Activated T-helper 1 cell treated with anti-CD3 and anti-CD28 coated beads, Interleukin-2, amount 50 U/mL, for 16 hours (primary cell): ENCODE data around the gene SNX21.
"Not testable (repeated sequence)": the region's sequence is repeated elsewhere in the genome, so short reads cannot be mapped to it uniquely, and the experiment has no call there.

Experiments
- DNase-seq, 2 donors: peaks; one replicate each; pipeline ENCODE4 v3.0.0-alpha.2; 2020; ENCODE audit warnings: low read depth in 1 of 2, low spot score in 1 of 2

Gene SNX21

DNA sequence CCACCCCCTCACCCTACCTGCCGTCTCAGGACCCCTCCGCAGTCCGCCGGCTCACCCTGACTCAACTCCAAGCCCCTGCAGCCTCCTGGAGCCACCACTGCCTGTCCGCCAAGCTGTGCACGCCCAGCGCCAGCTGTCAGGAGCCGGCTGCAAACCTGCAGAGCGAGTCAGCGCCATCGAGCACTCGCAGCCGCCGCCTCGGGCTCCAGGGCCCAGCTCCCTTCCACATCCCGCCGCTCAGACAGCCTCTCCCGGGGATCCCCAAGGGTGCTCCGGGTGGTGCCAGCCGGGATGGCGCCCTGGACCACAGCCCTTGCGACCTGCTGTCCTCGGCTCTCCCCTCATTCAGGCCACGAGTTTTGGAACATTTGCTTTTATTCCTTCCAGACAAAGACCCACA is 10.7 kb upstream of the SNX21 start:
- no peak for DNase-seq

DNA sequence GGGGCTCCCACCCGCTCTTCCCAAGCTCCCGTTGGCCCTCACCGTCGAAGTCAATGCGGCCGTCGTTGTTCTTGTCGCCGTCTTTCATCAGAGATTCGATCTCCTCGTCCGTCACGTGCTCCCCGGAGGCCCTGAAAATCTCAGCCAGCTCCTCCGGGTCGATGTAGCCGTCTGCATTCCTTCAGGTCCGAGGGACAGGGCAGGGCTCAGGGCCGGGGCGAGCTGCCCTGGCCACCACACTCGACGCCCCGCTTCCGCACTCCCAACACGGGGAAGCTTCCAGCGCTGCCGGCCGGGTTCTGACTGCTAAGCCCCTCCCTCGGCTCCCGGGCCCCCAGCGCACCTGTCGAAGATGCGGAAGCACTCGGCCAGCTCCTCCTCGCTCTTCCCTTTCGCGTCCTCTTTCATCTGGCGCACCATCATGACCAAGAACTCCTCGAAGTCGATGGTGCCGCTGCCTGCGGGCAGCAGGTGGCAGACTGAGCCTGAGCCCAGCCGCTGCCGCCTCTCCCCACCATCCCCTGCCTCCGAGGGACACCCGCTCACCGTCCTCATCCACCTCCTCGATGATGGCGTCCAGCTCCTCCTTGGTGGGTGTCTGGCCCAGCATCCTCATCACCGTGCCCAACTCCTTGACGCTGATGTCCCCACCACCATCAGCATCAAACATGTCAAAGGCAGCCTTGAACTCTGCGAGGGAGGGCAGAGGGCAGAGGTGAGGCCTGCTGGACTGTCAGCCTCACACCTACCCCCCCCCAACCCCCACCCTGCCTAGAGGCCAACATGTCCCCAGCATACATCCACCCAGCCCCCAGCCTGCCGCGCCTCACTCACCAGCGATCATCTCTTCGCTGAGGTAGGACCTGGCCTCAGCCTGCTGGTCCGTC is 9.4 kb upstream of the SNX21 start:
- peak; percentile 9 to 10 for DNase-seq

- no peak for DNase-seq
Observed at GRCh38 chr20:45826381-45827019, 7.1 kb upstream of the SNX21 start.

- DNase-seq = no peak
Observed at GRCh38 chr20:45827030-45827652, 6.5 kb upstream of the SNX21 start, which contains the start of gene TNNC2. Gene TNNC2 (minus strand): TSS chr20:45827312. CDS start chr20:45827248, 64 bp downstream.

DNA sequence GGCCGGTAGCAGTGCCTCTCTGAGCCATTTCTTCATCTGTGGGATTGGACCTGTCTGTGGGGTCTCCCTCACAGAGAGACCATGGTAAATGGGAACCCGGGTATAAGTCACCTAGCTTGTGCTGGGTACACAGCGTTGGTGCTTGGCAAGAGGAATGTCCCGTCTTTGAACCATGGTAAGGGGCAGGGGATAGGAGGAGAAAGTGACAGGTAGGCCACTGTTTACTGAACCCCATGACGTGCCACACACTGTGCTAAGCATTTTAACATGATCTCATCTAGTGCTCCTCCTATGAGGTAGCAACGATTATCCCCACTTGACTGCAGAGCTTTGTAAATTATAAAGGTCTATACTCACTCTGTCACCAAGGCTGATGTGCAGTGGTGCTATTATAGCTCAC is 5.9 kb upstream of the SNX21 start:
- DNase-seq = no peak

DNA sequence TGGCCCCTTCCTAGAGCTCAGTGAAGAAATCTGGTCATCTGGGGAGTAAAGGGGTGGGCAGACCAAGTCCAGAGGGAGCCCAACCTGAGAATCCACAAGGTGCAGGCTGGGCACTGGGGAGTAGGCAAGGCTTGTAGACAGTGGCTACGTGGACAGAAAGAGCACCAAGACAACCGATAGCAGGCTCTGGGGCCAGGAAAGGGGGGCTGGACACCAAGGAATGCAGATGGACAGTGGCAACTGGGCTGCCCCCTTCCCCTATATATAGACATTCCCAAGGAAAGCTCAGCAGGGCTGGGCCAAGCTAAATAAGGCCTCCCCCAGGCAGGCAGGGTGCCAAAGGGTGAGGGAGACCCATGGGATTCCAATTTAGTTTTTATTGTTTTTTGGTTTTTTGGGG is 5.0 kb upstream of the SNX21 start:
- no peak for DNase-seq

DNA sequence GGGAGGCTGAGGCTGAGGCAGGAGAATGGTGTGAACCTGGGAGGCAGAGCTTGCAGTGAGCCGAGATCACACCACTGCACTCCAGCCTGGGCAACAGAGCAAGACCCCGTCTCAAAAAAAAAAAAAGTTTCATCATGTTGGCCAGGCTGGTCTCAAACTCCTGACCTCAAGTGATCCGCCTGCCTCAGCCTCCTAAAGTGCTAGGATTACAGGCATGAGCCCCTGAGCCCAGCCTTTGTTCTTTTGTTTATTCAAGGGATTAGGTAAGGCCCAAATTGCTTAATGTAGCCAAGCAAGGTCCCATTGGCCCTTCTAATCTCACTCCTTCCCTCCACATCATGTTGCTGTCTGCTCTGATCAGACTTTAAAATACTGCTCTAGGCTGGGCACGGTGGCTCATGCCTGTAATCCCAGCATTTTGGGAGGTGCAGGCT is 3.9 kb upstream of the SNX21 start:
- not testable (repeated sequence) for DNase-seq

DNA sequence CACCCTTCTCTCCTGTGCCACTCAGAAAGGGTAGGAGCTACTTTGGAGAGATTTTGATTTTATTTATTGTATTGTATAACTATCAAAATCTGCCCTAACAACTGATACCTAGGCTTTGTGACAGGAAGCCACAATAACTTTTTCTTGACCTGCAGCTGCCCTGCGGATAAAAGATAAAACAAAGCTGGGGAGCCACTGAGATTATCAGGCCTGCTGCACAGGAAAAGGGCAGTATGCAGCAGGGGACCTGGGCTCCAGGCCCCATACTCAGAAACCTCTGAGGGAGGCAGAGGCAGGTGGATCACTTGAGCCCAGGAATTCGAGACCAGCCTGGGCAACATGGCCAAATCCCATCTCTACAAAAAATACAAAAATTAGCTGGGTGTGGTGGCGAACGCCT is 980 bp upstream of the SNX21 start:
- DNase-seq = no peak

GRCh38 chr20:45833883-45834796 is 541 bp downstream of the SNX21 start:
- DNase-seq = peak in 1 of 2 donors; percentile 25

- no peak for DNase-seq
Observed at GRCh38 chr20:45834797-45835161, 1.2 kb downstream of the SNX21 start.

DNA sequence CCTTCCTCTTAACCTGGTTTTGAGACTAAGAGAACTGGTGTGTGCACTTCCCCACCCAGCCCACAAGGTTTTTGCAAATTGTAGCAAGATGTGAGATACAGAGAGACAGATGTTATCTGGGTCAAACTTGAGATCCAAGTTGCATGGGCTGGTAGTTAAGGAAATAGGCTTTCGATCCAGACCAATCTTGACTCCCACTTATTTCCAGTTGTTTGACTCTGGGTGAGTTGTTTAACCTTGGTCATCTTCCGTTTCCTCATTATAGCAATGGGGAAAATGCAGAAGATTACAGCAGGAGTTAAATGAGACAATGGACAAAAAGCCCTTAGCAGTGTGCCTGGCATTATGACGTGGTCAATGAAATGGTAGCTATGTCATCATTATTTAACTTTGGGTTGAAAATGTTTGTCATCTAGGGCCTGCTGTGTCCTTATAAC is 1.7 kb downstream of the SNX21 start:
- no peak for DNase-seq

DNA sequence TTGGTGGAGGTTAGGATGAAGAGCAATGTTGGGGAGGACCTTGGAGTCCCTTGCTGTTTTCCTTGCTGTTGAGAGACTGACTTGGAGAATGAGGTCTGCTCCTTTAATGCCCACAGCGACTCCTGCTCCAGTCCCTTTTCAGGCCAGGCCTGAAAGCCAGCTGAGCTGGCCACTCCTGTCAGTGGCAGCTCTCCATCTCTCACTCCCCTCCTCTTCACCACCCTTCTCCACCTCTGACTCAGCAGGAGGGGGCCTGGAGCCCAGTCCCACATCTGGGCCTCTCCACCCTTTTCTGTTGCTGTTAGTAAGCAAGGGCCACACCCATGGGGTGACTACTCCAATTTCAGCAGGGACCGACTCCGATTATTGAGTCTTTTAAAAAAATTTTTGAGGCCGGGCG is 2.2 kb downstream of the SNX21 start:
- DNase-seq = no peak

GRCh38 chr20:45836841-45837240 is 3.2 kb downstream of the SNX21 start:
- no peak for DNase-seq

- no peak for DNase-seq
Observed at GRCh38 chr20:45840700-45841198, 7.2 kb downstream of the SNX21 start.

- no peak for DNase-seq
Observed at GRCh38 chr20:45841407-45842129, 8.0 kb downstream of the SNX21 start.

DNA sequence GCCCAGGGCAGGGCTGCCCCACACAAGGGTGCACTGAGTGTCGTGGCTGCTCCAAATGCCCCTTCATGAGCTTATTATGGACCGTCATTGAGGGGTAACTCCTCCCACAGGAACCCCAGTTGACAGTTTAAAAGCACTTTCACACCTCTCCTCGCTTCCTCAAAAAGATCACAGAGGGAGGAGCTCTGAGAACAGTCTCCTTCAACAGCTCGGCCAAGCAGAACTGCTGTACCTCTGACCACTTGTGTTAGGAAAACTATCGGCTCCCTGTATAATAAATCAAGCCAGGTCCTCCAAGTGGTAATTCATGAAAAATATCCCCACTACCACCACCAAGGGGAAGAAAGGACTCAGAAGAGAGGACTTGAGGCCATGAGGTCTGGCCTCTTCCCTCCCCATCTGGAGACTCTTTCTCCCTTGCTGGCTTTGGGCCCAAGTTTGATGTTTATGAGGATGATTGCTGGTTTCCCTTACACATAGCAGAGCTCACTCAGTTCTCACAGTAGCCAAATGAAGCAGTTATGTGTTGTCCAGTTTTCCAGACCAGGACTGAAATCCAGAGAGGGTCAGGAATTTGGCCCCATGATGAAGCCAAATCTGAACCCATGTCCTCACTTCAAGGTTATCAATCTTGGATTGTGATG is 8.7 kb downstream of the SNX21 start:
- DNase-seq = no peak

DNA sequence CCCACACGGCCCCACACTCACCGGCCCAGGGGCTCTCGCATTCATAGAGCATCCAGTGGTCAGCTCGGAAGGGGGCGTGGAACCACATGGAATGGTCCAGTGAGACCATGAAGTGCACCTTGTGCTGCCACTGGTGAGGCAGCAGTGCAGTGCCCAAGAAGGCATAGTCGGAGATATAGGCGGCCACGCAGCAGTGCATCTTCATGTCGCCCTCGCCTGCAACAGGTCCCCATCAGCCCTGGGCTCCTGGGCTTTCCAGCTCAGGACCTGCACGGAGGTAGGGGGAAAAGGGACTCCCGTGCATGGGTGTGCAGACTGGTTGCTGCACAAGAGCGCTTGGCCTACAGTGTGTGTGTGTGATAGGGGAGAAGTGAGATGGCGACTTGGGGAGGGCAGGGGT is 9.9 kb downstream of the SNX21 start:
- no peak for DNase-seq

DNA sequence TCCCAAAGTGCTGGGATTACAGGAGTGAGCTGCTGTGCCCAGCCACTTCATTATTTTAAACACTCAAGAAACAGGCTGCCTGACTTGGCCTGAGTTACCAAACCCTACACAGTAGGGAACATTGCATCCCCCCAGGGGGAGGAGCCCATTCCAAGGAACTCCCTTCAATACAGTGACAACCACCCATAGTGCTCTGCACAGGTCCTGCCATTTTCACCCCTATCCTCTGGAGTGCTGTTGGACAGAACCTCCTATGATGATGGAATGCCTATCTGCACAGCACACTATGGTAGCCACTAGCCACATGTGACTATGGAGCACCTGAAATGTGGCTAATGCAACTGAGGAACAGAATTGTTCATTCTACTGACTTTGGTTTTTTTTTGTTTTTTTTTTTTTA is 11.9 kb downstream of the SNX21 start:
- DNase-seq = no peak

GRCh38 chr20:45848421-45848820 is 14.8 kb downstream of the SNX21 start:
- DNase-seq = no peak
